Neutrophil (primary cell): ENCODE results near the gene RBM5.

Experiments used
- H3K27ac ChIP-seq: fragments of 200-600 bp; sonication (generic); 2 replicates; pipeline ENCODE4 v1.5.1; 2016; ENCODE audit warnings: mild to moderate bottlenecking, moderate library complexity
- H3K27me3 ChIP-seq: fragments of 200-600 bp; sonication (generic); 2 replicates; pipeline ENCODE4 v1.6.0; 2016; ENCODE audit warnings: mild to moderate bottlenecking
- H3K36me3 ChIP-seq: fragments of 200-600 bp; sonication (generic); 2 replicates; pipeline ENCODE4 v1.5.1; 2017
- H3K4me1 ChIP-seq, 2 experiments: fragments of 200-600 bp in 1 of 2; sonication (generic) in 1 of 2; 1 replicate in 1 of 2; 2 replicates in 1 of 2; pipeline versions ENCODE4 v1.5.1 to v1.6.1; 2013 to 2016; ENCODE audit warnings: low read depth in 1 of 2, low read length in 1 of 2, mild to moderate bottlenecking in 1 of 2, moderate library complexity in 1 of 2; ENCODE audit not compliant: control insufficient read depth in 1 of 2, insufficient read depth in 1 of 2
- H3K4me3 ChIP-seq, 2 experiments: fragments of 200-600 bp in 1 of 2; sonication (generic) in 1 of 2; 1 replicate in 1 of 2; 2 replicates in 1 of 2; pipeline ENCODE4 v1.5.1; 2013 to 2016; ENCODE audit warnings: low read depth in 1 of 2, low read length in 1 of 2, mild to moderate bottlenecking in 1 of 2, moderate library complexity in 1 of 2
- H3K9me3 ChIP-seq: fragments of 200-600 bp; sonication (generic); 2 replicates; pipeline ENCODE4 v1.5.1; 2016
- CTCF ChIP-seq: fragments of 200-600 bp; sonication (generic); IDR thresholded peaks from 2 replicates; pipeline ENCODE4 v1.5.1; 2016; ENCODE audit warnings: antibody characterized with exemption

Gene RBM5

DNA sequence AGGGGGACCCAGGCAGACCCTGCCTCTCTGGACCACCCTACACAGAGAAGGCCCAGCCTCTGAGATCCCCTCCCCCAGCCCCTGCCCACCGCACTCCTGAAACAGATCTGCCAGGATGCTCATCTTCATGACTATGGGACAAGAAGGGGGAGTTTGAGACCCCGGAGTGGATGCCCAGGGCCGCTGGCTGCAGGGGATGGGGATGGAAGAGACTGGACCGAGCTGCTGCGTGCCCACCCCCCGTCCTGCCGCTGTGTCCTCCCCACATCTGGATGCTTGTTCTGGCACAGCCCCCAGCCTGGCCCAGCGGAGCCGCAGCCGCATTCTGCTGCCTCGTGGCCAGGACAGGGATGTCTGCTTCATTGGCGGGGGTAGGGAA is 36.1 kb downstream of the RBM5 start:
- TF ChIP-seq CTCF: no peak
- Histone ChIP-seq H3K4me3 (no peak overlapping the region), H3K4me1 (no peaks in the 10 kb centered on the region), H3K27me3 (no peaks in the 10 kb centered on the region), H3K36me3 (peaks cover 42% of the 10 kb centered on the region), H3K9me3 (no peaks in the 10 kb centered on the region), H3K27ac (no peak overlapping the region)

DNA sequence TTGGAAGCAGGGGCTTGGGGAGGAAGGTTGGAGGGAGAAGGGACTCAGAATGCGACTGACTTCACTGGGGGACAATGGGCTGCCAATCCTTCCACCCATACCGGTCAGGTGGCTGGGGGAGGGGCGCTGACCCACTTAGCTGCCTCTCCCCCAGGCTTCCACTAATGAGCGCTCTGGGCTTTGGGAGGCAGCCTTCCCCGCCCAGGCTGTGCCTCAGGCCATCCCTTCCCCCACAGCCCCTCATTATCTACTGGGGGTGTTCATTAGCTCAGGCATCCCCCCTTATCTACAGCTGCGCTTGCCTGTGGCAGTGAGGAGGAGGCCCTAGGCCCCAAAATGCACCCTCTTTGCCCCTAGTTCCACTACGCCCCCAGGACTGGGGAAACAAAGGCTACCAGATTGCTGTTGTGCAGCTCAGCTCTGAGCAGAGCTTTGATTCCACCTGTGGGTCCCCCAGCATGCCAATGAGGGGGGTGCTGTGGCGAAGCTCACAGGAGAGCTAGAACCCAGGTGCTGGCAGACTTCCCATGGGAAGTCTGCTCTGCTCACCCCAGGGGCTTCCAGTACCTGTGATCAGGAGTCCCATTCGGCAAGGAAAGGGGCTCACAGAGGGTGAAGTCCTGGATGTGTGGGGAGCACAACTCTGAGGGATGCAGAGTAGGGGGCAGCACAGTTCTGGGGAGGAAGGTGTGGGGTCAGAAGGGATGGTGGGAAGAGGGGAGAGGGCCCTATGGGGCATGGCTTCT is 37.0 kb downstream of the RBM5 start:
- TF ChIP-seq CTCF: no peak
- Histone ChIP-seq H3K27ac (no peak overlapping the region), H3K4me1 (no peaks in the 10 kb centered on the region), H3K27me3 (no peaks in the 10 kb centered on the region), H3K9me3 (no peaks in the 10 kb centered on the region), H3K36me3 (peaks cover 32% of the 10 kb centered on the region), H3K4me3 (no peak overlapping the region)

- no peak overlapping the region for H3K27ac ChIP-seq
- no peaks in the 10 kb centered on the region for H3K27me3 ChIP-seq
- no peaks in the 10 kb centered on the region for H3K4me1 ChIP-seq
- H3K4me3 ChIP-seq: no peak overlapping the region
- no peak for TF ChIP-seq CTCF
- no peaks in the 10 kb centered on the region for H3K9me3 ChIP-seq
- peaks cover 24% of the 10 kb centered on the region for H3K36me3 ChIP-seq
These were observed 37.8 kb downstream of the RBM5 start for GRCh38 chr3:50126287-50127211.

GRCh38 chr3:50127251-50127691 is 38.6 kb downstream of the RBM5 start:
- Histone ChIP-seq H3K4me1 (no peaks in the 10 kb centered on the region), H3K36me3 (peaks cover 17% of the 10 kb centered on the region), H3K9me3 (no peaks in the 10 kb centered on the region), H3K4me3 (no peak overlapping the region), H3K27me3 (no peaks in the 10 kb centered on the region), H3K27ac (no peak overlapping the region)
- no peak for TF ChIP-seq CTCF

DNA sequence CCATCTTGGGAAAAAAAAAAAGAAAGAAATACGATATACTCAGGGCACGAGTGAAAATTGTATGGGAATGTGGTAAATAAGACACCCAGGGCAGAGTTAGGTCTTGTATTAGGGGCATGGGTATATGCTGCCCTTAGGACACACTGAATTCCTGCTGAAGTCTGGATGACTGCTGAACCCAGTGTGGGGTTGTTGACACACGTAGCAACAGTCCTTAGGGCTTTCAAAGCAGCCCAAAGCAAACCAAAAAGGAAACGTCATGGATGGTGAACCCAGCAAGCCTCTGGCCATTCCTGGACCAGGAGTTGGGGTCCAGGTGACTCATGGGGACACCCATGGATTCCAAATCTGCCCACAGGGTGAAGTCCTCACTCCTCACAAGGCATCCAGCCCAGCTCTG is 39.3 kb downstream of the RBM5 start:
- TF ChIP-seq CTCF: no peak
- no peaks in the 10 kb centered on the region for H3K27me3 ChIP-seq

More for the DNA sequence above, 39.3 kb downstream of the RBM5 start:
- peaks cover 10% of the 10 kb centered on the region for H3K36me3 ChIP-seq
- H3K4me1 ChIP-seq: no peaks in the 10 kb centered on the region
- H3K9me3 ChIP-seq: no peaks in the 10 kb centered on the region
- H3K27ac ChIP-seq: no peak overlapping the region
- no peak overlapping the region for H3K4me3 ChIP-seq
